Stimulated activated CD8-positive, alpha-beta memory T cell treated with anti-CD3 and anti-CD28 coated beads, Interleukin-15, amount 100 ng/mL, for 4 hours (primary cell): ENCODE measurements around the gene ANGPT4.
A peak's percentile ranks its signal among the peaks of the same experiment; 100 is the strongest.
"Not testable (repeated sequence)": the region's sequence is repeated elsewhere in the genome, so short reads cannot be mapped to it uniquely, and the experiment has no call there.

Experiments used
- DNase-seq, 2 donors: peaks; one replicate each; pipeline ENCODE4 v3.0.0-alpha.2; 2020; ENCODE audit warnings: low read depth in 2 of 2

ANGPT4 gene

DNA sequence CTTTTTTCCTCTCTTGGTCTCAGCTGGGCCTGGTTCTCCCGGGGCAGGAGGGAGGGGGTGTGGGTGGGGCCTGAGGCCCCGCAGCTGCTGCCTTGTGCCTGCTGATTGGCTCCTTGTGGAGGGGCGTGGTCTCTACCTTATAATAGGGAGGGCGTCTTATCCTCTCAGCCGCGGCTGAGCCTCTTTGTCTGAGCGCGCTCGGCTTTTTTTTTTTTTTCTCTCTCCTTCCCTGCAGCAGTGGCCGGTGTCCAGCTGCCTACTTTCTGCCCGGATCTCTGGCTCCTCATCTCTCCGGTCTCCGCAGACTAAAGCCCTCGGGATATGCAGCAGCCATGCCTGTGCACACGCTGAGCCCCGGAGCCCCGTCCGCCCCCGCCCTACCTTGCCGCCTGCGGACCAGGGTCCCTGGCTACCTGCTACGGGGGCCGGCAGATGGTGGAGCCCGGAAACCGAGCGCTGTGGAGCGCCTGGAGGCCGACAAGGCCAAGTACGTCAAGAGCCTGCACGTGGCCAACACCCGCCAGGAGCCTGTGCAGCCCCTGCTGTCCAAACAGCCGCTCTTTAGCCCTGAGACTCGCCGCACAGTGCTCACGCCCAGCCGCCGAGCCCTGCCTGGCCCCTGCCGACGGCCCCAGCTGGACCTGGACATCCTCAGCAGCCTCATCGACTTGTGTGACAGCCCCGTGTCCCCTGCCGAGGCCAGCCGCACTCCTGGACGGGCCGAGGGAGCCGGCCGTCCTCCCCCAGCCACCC lies 71.5 kb downstream of the ANGPT4 start:
- DNase-seq, result peak; percentile 75 to 89

DNA sequence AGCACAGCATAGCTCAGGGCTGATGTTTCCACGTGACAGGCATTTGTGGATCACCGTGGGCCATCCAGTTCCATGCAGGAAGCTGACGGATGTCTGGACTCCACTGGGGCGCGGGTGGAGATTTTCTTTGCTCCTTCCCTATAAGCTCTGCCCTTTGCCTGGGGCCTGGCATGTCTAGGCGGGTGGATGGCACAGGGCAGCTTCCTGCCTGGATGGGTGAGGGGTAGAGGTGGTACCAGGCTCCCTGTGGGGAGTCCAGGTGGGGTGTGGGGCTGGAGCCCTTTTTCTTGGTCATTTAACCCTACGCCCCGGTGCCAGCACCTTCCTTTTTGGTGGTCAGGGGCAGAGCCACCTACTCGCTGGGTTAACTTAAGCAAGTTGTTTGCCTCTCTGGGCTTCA lies 72.2 kb downstream of the ANGPT4 start:
- no peak for DNase-seq

DNA sequence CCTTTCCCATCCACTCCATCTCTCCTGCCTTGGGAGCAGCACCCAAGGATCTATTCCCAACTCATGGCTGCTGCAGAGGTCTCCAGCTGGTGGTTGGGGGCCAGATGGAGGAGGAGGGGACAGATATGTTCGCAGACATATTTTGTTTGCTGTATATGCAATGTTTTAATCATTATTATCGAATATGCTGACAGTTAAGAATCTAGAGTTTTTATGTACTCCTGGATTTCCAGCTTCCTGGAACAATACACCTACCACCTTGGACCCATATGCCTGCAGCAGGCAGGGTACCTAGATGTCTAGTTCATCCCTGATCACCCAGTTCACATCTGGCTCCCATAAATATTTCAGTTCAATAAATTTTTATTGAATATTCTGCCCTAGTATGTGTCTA lies 73.6 kb downstream of the ANGPT4 start:
- DNase-seq, result no peak

DNA sequence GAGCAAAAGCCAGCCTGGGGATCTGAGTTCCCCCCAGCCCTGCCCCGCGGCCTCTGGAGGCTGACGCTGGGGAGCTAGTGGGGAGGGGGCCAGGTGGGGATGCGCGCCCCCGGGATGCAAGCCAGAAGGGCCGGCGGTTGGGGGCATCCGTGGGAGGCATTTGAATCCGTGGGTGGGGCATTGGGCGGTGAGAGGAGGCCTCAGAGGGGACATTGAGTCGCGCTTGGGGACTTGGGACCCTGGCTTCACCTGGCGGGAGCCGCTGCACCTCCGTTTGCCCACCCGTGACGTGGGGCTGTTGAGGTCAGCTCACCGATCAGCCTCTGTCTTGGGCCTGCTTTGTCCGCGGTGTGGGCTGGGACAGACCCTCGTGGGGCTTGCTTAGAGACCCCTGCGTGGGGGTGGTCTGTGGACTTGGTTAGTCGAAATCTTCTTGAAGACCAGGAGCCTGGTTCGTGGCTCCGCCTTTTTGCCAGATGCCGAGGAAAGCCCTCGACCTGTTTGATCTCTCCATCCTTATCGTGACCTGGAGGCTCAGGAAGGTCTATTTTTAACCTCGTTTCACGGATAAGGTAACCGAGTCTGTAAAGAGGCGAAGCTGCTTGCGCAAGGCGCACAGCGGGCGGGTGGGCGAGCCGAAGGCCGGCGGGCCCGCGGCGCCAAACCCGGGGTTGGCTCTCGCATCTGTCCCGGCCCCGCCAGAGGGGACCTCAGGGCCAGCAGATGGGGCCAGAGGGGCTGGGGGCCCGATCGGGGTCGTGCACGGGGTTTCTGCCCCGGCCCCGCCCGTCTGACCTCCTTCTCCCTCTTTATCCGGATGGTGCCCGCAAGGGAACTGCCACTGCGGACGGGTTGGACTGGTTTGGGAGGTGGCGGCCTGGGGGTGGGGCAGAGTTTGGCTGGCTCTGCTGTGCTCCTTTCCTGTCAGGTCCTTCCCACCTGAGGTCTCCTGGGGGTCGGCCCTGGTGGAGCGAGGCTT lies 74.3 kb downstream of the ANGPT4 start:
- DNase-seq, result no peak

DNA sequence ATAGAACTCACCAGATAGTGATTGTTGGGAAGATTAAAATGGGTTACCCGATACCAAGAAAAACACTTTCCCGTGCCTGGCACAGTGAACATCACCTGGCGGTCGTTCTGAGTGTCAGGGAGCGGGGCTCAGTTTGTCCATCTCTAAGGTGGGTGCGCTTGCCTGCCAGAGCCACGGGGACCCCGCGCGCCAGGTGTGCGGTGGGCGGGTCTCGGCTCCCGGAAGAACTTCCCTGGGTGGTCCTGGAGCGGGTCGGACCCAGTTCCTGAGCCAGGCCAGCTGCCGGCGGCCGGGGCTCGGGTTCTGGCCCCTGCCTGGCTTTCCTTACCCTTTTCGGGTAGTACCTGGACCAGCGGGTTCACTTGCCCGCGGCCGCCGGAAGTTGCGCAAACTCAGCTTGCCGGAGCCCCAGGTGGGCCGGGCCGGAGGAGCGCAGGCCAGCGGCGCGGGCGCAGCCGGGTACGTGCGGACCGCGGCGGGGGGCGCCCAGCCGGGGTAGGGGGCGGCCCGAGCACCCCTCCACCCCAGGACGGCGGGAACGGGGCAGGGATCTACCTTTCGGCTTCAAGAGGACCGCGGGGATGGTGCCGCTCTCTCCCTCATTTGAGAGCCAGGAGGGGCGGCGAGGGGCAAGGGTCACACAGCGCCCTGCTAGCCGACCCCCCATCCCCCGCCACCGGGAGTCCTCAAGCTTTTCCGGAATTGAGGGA lies 75.1 kb downstream of the ANGPT4 start:
- no peak for DNase-seq

DNA sequence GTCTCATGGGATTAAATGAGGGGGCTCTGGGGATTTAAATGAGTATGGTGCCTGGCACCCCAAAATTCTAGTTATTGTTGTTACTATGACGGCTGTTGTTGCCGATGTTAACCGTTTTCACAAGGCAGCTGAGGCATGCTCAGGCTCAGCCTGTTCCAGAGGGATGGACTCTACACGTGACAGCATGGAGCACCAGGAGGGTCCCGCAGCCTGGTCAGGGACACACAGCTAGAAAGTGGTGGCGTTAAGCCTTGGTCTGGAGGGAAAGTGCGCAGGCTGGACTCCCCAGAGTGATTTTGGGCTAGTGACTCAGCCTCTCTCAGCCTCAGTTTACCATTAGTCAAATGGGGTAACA lies 75.7 kb downstream of the ANGPT4 start:
- DNase-seq, result no peak

DNA sequence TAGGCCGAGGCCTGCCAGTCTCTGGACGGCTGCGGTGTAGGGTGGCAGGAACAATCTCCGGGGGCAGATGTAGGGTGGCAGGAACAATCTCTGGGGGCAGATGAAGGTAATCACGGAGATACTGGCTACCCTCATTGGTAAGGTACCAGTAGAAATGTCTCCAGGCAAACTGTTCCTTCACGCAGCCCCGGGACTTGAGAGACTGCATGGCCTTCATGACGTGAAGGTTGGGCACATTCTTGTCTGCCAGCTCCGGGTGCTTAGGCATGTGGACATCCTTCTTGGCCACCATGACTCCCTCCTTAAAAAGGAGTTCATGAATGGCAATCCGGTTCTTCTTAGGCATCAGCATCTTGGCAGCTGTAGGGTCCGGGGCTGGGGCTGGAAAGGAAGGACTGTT lies 76.5 kb downstream of the ANGPT4 start:
- DNase-seq, result no peak

DNA sequence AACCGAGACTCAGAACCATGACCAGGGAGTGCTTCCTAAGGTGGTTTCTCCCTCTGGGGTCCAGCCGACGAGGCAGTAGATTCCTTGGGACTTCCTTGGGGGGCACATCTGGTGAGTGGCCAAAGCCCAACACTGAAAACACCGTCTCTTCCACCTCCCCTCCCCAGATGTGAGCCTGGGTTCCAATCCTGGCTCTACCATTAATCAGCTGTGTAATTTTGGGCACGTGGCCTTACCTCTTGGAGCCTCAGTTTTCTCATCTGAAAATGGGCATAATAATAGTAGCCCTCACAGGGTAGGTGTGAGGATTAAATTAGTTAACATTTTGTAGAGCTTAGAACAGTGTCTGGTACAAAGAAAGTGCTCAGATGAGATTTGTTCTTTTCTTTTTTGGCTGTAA lies 77.1 kb downstream of the ANGPT4 start:
- DNase-seq, result no peak

DNA sequence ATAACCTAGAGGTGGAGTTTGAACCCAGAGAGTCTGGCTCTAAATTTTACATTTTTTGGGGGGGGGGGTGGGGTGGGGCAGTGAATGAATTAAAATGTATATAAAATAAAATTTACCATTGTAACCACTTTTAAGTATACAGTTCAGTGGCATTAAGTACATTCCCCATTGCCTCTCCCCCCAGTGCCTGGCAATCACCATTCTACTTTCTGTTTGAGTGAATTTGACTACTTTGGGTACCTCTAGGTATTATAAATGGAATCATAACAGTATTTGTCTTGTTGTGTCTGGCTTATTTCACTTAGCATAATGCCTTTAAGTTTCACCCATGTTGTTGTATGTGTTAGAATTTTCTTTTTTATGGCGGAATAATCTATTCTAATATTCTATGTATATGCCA lies 79.9 kb downstream of the ANGPT4 start:
- no peak for DNase-seq

DNA sequence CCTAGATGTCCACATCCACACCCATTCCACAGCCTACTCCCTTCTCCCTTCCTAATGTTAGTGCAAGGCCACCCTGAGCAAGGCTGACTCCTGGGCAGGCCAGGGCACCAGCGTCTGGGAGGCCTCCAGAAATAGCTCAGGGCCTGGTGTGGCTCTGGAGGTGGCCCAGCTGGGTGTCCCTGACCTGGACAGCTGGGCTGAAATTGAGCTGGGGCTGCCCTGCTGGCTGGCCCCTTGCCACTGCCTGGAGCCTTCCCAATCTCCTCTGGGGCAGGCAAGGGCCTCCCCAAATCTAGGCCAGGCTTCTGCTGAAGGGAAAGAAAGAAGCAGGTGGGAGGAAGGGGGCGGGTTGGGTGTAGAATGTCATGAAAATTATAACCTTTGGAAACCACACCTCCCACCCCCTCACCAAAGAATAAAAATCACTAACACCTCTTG lies 80.5 kb downstream of the ANGPT4 start:
- DNase-seq, result no peak

DNA sequence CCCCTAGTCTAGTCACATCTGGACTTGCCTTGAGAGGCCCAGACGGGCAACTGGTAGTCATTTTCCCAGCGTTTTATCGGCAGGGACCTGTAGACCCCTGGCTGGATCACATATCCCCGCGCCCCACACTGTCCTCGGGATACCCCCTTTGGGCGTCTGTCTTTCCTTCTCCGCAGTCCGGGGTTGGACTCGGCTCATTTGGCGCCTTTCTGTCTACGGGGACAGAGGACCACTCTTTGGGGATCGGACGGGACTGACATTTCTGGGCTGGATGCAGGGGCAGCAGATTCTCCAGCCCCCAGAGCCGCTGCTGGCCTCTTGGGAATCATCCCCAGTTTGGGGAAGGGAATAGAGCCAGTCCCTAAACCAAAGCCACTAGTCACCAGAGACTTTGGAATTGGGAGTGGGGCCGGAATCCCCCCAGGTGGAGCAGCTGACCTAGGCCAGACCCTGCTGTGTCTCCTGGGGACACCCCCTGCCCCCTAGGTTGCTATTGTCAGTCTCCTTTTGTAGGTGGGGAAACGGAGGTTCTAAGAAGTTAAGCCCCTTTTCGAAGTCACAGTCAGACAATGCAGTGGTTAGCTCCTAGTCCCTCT lies 81.9 kb downstream of the ANGPT4 start:
- DNase-seq, result no peak

DNA sequence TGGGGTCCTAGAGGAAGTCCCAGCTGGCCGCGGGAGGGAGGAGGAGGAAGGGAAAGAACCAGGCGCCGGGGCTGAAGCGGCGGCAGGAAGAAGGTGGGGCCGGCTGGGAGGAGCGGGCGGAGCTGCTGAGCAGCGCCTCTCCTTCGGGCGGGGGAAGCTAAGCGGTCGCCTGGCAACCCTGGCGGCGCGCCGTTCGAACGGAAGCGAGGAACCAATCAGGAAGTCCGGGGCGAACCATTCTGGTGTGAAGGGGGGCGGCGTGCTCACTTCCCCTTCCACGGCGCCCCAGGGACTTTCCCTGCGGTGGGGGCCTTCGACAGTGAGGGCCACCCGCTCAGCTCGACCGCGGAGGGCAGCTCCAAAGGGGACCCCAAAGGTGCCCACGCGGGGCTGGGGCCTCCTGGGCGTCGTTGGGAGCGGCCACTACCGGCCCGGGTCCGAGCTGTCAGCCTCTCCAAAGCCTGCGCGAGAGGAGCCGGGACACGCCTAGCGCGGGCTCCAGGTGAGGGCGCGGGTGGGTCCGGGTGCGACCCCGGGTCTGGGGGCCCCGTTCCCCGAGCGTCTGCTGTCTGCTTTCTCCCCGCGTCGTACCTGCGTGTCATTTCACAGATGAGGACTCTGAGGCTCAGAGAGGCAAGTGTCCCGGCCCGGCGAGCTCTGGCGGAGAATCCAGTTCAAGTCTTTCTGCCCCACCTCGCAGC lies 82.5 kb downstream of the ANGPT4 start, which contains the start of gene FAM110A:
FAM110A (plus strand) TSS at position 266 of the 701 bp plus-strand sequence. CDS start 11,090 bp downstream, outside the sequence.
- DNase-seq, result peak; percentile 92 to 93

DNA sequence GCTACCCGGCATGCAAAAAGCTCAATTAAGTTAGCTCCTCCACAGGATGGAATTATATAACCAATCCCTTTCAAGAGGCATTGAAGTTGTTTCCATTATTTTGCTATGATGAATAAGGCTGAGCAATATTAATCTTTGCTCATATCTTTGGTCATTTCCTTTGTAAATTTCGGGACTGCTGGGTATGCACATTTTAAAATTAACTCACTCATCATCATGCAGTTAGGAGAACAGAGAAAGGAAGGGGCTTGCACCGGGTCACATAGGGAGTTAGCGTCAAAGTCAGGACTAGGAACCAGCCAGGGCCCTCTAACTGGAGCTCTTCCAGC lies 83.0 kb downstream of the ANGPT4 start:
- no peak for DNase-seq

DNA sequence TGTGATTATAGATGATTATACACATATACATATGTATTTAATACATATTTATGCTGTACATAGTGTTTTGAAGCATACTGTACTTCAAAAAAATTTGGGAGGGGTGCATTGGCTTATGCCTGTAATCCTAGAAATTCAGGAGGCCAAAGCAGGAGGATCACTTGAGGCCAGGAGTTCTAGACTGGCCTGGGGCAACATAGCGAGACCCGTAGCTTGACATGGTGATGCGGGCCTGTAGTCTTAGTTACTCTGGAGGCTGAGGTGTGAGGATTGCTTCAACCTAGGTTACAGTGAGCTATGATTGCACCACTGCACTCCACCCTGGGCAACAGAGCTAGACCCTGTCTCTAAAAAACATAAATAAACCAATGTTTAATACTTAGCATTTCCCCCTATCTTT lies 84.2 kb downstream of the ANGPT4 start:
- DNase-seq, result no peak

DNA sequence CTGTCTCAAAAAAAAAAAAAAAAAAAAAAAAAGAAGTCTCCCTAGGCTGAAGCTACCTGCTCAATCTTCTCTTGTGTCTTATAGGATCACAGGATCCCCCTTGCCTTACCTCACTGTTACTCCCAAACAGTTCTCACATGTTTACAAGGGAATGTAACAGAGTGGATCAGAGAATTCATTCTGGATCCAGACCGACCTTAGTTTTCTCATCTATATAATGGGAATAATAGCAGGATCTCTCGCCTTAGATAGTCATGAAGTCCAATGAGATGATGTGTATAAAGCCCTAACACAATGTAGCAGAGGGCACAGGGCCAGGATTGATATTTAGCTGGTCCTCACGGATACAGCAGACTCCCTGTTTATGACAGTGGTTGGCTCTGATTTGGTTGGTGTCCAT lies 84.9 kb downstream of the ANGPT4 start:
- DNase-seq, result no peak

DNA sequence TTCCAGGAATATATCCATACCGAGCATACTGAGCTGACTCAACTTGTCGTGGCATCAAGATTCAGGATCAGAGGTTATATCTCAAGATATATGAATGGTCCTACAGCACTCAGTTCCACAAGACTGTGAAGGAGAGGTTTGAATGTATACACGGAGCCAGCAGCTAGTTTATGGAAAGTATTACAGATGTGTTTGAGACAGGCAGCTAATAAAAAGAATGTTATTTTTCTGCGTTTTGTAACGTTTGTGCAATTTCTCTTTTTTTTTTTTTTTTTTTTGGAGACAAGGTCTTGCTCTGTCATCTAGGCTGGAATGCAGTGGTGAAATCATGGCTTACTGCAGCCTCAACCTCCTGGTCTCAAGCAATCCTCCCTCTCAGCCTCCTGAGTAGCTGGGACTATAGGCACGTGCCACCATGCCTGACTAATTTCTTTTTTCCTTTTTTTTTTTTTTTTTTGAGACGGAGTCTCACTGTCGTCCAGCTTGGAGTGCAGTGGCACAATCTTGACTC lies 86.1 kb downstream of the ANGPT4 start:
- no peak for DNase-seq

DNA sequence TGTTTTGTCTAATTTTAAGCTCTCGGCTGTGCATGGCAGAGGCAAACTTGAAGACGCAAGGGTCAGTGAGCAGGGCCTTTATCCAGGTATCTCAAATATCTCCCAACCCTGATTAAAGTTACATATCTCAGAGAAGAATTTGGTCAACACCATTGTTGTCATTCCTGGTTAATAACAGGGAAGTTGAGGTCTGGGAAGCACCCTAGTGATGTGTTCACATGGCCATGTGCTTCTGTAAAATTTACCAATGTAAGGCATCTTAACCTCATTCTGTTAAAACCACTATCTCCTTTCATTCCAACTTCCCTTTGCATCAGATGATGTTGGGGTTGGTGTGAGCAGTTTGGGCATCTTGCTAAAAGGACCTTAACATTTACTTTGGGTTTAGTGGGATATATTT lies 86.6 kb downstream of the ANGPT4 start:
- no peak for DNase-seq

DNA sequence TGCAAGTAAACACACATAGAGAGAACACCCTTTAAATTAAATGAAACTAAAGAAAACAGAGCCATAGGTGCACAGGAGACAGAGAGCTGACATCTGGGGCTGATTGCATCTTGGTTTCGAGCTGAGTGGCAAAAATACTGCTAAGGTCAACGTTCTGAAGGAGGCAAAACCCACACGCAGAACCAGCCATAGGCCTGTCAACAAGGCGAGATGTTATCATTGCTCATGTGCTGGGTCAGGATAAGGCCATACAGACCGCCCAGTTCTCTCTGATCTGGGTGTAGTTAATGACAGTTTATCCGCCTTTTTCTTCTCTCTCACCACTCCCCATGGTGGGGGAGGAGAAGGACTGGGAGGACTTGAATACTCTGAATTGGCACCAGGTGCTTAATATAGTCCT lies 87.1 kb downstream of the ANGPT4 start:
- DNase-seq, result no peak

DNA sequence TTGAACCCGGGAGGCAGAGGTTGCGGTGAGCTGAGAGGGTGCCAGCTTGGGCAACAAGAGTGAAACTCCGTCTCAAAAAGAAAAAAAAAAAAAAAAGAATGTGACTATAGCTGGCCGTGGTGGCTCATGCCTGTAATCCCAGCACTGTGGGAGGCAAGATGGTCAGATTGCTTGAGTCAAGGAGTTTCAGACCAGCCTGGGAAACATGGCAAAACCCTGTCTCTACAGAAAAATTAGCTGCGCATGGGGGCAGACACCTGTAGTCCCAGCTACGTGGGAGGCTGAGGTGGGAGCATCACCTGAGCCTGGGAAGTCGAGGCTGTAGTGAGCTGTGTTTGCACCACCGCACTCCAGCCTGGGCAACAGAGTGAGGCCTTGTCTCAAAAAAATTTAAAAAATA lies 88.2 kb downstream of the ANGPT4 start:
- not testable (repeated sequence) for DNase-seq

DNA sequence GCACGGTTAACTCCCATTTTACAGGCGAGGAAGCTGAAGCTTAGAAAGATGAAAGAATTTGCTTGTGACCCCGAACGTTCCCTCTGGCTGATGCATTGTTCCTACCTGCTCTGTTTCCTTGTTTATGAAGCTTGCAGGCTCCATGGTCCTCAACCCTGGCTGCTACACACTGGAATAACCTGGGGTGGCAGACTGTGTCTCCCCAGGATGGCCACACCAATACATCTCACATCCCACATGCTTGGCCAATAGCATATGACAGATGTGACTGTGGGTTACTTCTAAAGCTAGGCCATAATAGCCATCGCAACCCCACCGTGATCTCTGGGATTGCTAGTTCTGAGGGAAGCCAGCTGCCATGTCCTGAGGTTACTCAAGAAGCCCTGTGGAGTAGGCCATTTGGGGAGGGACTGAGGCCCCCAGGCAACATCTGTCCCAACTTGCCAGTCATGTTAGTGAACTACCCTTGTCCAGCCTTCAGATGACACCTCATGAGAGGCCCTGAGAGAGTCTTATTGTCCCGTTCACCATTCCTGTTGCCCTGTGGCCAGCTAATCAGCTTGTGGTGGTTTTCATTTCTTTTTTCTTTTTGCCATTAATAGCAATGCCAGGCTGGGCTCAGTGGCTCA lies 89.3 kb downstream of the ANGPT4 start:
- no peak for DNase-seq
